Stomach (tissue), 9 donors: Measurements from ENCODE around the gene FBXO48. TPM values are rescaled to one million over a fixed set of nuclear protein-coding genes. Genes with fewer than 3 reads are reported as not detected.
A peak's percentile ranks its signal among the peaks of the same experiment; 100 is the strongest.

Source experiments
- DNase-seq, 2 donors: peaks; one replicate each; pipeline versions ENCODE4 v3.0.0 to v3.0.0-alpha.2; 2013 to 2019
- H3K27ac ChIP-seq, 5 donors: fragments of 200-600 bp in 4 of 5; sonication (generic) in 4 of 5; one replicate each; pipeline ENCODE4 v1.5.1; 2013 to 2019; ENCODE audit warnings: mild to moderate bottlenecking in 1 of 5, moderate library complexity in 1 of 5
- H3K27me3 ChIP-seq, 3 donors: fragments of 200-600 bp; sonication (generic); one replicate each; pipeline ENCODE4 v1.5.1; 2017 to 2019; ENCODE audit warnings: mixed run types in 1 of 3
- H3K36me3 ChIP-seq, 4 donors: fragments of 200-600 bp; sonication (generic); 1 replicate in 3 of 4; 2 replicates in 1 of 4; pipeline ENCODE4 v1.5.1; 2016 to 2019
- H3K4me1 ChIP-seq, 4 donors: fragments of 200-600 bp; sonication (generic); one replicate each; pipeline ENCODE4 v1.5.1; 2016 to 2019
- H3K4me3 ChIP-seq, 4 donors: fragments of 200-600 bp; sonication (generic) in 3 of 4; one replicate each; pipeline ENCODE4 v1.5.1; 2016 to 2019; ENCODE audit warnings: mild to moderate bottlenecking in 1 of 4
- H3K9me3 ChIP-seq, 4 donors: fragments of 200-600 bp; sonication (generic); one replicate each; pipeline ENCODE4 v1.5.1; 2016 to 2019
- EP300 ChIP-seq: sonication (generic); formaldehyde crosslinking; IDR thresholded peaks from one replicate; pipeline ENCODE4 v1.6.1; 2017; ENCODE audit warnings: antibody characterized with exemption
- POLR2A ChIP-seq, 4 donors: fragments of 450-650 bp; IDR thresholded peaks; one replicate each; pipeline ENCODE4 v1.6.1; 2016; ENCODE audit warnings: antibody characterized with exemption in 4 of 4, control low read depth in 2 of 4, mild to moderate bottlenecking in 1 of 4, moderate library complexity in 1 of 4
- POLR2AphosphoS5 ChIP-seq, 3 donors: sonication (generic); formaldehyde crosslinking; IDR thresholded peaks; one replicate each; pipeline ENCODE4 v1.6.1; 2016; ENCODE audit warnings: antibody characterized with exemption in 3 of 3
- WGBS, 5 donors: extraction: QIAGEN DNeasy Blood & Tissue Kit in 3 of 5; methylation state at CpG; one replicate each; pipeline versions ENCODE4 v1.1.5 to v1.1.7; 2013 to 2018; 5-methylcytosine and 5-hydroxymethylcytosine counted together
- intact Hi-C: fragments of 100-400 bp; cut with DNase I; formaldehyde crosslinking; loops from one replicate; pipeline ENCODE4 v1.15.1; 2023; ENCODE audit warnings: low total_unique reads
- polyA plus RNA-seq, 3 donors: library from polyadenylated mRNA; stranded (reverse); fragments of 200-250 nt; gene quantifications; one replicate each; pipeline ENCODE4 v1.2.3, GENCODE V29; 2013
- total RNA-seq, 5 donors: library from RNA; depleted of rRNA; stranded (reverse); fragments of >200 nt; gene quantifications; one replicate each; pipeline versions ENCODE4 v1.1.0 to v1.2.3, GENCODE V29; 2014 to 2016
- TF ChIP-seq, protein P1 (sequence below), 7 experiments: fragments of 450-650 bp in 4 of 7; fragments of 200-600 bp in 3 of 7; sonication (generic) in 3 of 7; IDR thresholded peaks; one replicate each; pipeline ENCODE4 v1.5.1; 2016 to 2019; ENCODE audit warnings: antibody characterized with exemption in 7 of 7, control low read depth in 2 of 7, mild to moderate bottlenecking in 1 of 7
- donor health status: healthy with polysubstance abuse.
- donor health status: Bipolar disorder and iron deficiency.
- donor health status: healthy.

Gene FBXO48
- total and polyA plus RNA-seq, 8 donors = 0.43 to 1.2 (median 0.58) TPM; not detected in 1

- TF ChIP-seq, protein P1, sequence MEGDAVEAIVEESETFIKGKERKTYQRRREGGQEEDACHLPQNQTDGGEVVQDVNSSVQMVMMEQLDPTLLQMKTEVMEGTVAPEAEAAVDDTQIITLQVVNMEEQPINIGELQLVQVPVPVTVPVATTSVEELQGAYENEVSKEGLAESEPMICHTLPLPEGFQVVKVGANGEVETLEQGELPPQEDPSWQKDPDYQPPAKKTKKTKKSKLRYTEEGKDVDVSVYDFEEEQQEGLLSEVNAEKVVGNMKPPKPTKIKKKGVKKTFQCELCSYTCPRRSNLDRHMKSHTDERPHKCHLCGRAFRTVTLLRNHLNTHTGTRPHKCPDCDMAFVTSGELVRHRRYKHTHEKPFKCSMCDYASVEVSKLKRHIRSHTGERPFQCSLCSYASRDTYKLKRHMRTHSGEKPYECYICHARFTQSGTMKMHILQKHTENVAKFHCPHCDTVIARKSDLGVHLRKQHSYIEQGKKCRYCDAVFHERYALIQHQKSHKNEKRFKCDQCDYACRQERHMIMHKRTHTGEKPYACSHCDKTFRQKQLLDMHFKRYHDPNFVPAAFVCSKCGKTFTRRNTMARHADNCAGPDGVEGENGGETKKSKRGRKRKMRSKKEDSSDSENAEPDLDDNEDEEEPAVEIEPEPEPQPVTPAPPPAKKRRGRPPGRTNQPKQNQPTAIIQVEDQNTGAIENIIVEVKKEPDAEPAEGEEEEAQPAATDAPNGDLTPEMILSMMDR (IDR thresholded peaks at IDR 0.05) = no peak
- TF ChIP-seq POLR2AphosphoS5 (IDR thresholded peaks at IDR 0.05) (no peak), EP300 (no peak), POLR2A (IDR thresholded peaks at IDR 0.05) (no peak)
- DNase-seq = no peak
- no peaks in the 10 kb centered on the region for H3K36me3 ChIP-seq
- H3K27me3 ChIP-seq = no peaks in the 10 kb centered on the region
- peaks cover 0 to 15% (median 7%) of the 10 kb centered on the region in 4 donors for H3K4me1 ChIP-seq
- H3K9me3 ChIP-seq = no peaks in the 10 kb centered on the region
- intact Hi-C loops = no loop called here
- H3K27ac ChIP-seq = no peak overlapping the region
- WGBS, 5 donors = 92 to 98% (median 95%) methylated on average over 2 of the region's 2 CpGs
- H3K4me3 ChIP-seq = no peak overlapping the region
Observed at GRCh38 chr2:68471385-68471784, 4.3 kb upstream of the FBXO48 start.

- Histone ChIP-seq H3K4me1 (peaks cover 0 to 29% (median 14%) of the 10 kb centered on the region in 4 donors), H3K27me3 (no peaks in the 10 kb centered on the region), H3K36me3 (no peaks in the 10 kb centered on the region), H3K27ac (no peak overlapping the region), H3K4me3 (no peak overlapping the region), H3K9me3 (no peaks in the 10 kb centered on the region)
- 58 to 81% (median 70%) methylated on average over 1 of the region's 1 CpG for WGBS, 5 donors
- intact Hi-C loops = loop anchor here (10.0 kb wide), 1 partner anchor 245 kb away; no protein-coding TSS in a partner anchor
- DNase-seq = no peak
- no peak for TF ChIP-seq POLR2AphosphoS5 (IDR thresholded peaks at IDR 0.05)
- no peak for TF ChIP-seq POLR2A (IDR thresholded peaks at IDR 0.05)
- TF ChIP-seq, protein P1 (IDR thresholded peaks at IDR 0.05) = no peak
- no peak for TF ChIP-seq EP300
Observed at GRCh38 chr2:68469935-68470334, 2.8 kb upstream of the FBXO48 start.

DNA sequence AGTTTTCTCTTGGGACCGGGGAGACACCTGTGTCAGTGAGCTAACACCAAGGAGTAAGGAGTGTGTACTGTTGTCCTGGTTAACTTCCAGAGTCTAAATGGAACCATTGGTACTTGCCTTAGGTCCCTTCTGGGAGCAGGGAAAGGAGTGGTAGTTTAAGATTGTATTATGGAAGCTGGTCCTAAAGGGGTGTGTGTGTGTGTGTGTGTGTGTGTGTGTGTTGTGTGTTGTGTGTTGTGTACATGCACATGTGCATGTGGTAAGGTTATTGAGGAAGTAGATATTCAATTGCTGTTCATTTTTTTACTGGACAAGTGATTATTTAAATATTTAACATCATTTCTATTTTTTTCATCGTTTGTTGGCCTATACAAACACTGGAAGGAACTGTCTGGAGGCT lies 1.7 kb upstream of the FBXO48 start:
- no peak for TF ChIP-seq POLR2AphosphoS5 (IDR thresholded peaks at IDR 0.05)
- TF ChIP-seq POLR2A (IDR thresholded peaks at IDR 0.05) = no peak
- no peak for TF ChIP-seq EP300
- TF ChIP-seq, protein P1 (IDR thresholded peaks at IDR 0.05) = no peak
- intact Hi-C loops = loop anchor here (10.0 kb wide), 1 partner anchor 246 kb away; no protein-coding TSS in a partner anchor
- 53 to 76% (median 69%) methylated on average over 2 of the region's 2 CpGs for WGBS, 5 donors

DNA sequence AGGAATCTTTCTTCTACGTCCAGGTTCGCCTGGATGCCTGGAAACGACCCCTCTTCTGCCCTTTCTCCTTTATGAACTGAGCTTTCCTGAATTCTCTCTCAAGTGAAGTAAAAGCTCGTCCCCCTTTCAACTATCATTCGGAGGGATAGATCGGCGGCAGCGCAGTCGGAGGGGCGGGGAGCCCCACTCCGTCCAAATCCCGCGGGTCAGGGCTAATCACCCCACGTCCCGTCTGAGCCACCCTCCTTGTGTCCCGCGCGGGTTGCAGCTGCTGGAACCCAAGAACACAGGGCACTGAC lies 367 bp downstream of the FBXO48 start:
- Histone ChIP-seq H3K4me1 (peaks cover 0 to 34% (median 14%) of the 10 kb centered on the region in 4 donors), H3K27ac (peak overlapping the region; percentile 68 to 94 (median 89)), H3K27me3 (no peaks in the 10 kb centered on the region), H3K9me3 (no peaks in the 10 kb centered on the region), H3K36me3 (no peaks in the 10 kb centered on the region), H3K4me3 (peak overlapping the region; percentile 57 to 94 (median 82))
- no peak for DNase-seq
- 0 to 1% (median 0%) methylated on average over 18 of the region's 18 CpGs for WGBS, 5 donors
- intact Hi-C loops = loop anchor here (10.0 kb wide), 1 partner anchor 248 kb away; no protein-coding TSS in a partner anchor
- no peak for TF ChIP-seq POLR2AphosphoS5 (IDR thresholded peaks at IDR 0.05)
- TF ChIP-seq POLR2A (IDR thresholded peaks at IDR 0.05) = no peak
- TF ChIP-seq EP300 = no peak
- TF ChIP-seq, protein P1 (IDR thresholded peaks at IDR 0.05) = no peak

More for the DNA sequence above, 1.7 kb upstream of the FBXO48 start:
- Histone ChIP-seq H3K36me3 (no peaks in the 10 kb centered on the region), H3K27ac (no peak overlapping the region), H3K9me3 (no peaks in the 10 kb centered on the region), H3K27me3 (no peaks in the 10 kb centered on the region), H3K4me1 (peaks cover 0 to 29% (median 14%) of the 10 kb centered on the region in 4 donors), H3K4me3 (no peak overlapping the region)
- no peak for DNase-seq
